Chondrocyte (in vitro differentiated cells): Measurements from ENCODE around the gene WFDC1. TPM values are rescaled to one million over a fixed set of nuclear protein-coding genes. Genes with fewer than 3 reads are reported as not detected.

ENCODE experiments used
- DNase-seq: peaks from one replicate; pipeline ENCODE4 v3.0.0; 2021; ENCODE audit warnings: mixed read lengths, low spot score
- H3K27ac Mint-ChIP-seq: one replicate; pipeline ENCODE4 v1.8.0; 2021; ENCODE audit warnings: mild to moderate bottlenecking, moderate library complexity, mixed read lengths; ENCODE audit not compliant: unreplicated experiment
- H3K27me3 Mint-ChIP-seq: 2 replicates; pipeline ENCODE4 v1.8.0; 2021; ENCODE audit warnings: low read depth, mixed read lengths
- H3K36me3 Mint-ChIP-seq: 2 replicates; pipeline ENCODE4 v1.8.0; 2021; ENCODE audit warnings: low read depth, mixed read lengths
- H3K4me1 Mint-ChIP-seq: 2 replicates; pipeline ENCODE4 v1.8.0; 2021; ENCODE audit warnings: low read depth, mild to moderate bottlenecking, mixed read lengths
- H3K4me3 Mint-ChIP-seq: one replicate; pipeline ENCODE4 v1.8.0; 2021; ENCODE audit warnings: mild to moderate bottlenecking, moderate library complexity, mixed read lengths; ENCODE audit not compliant: unreplicated experiment
- H3K9me3 Mint-ChIP-seq: 2 replicates; pipeline ENCODE4 v1.8.0; 2021; ENCODE audit warnings: low read depth, mixed read lengths
- CTCF ChIP-seq: fragments of 200-600 bp; sonication (generic); IDR thresholded peaks from 2 replicates; pipeline ENCODE4 v1.5.0; 2021; ENCODE audit warnings: antibody characterized with exemption, mild to moderate bottlenecking, moderate library complexity
- total RNA-seq: library from RNA; stranded (reverse); gene quantifications from 3 replicates; pipeline ENCODE4 v1.2.1, GENCODE V29; 2021

WFDC1 gene
- total RNA-seq, 1 donor from 2014 or later, result 5.6 TPM

- TF ChIP-seq CTCF, result no peak
- H3K27ac Mint-ChIP-seq, result no peak overlapping the region
- peaks cover 4% of the 10 kb centered on the region for H3K4me1 Mint-ChIP-seq
- H3K27me3 Mint-ChIP-seq, result peaks cover 48% of the 10 kb centered on the region
- no peak for DNase-seq
- H3K36me3 Mint-ChIP-seq, result no peaks in the 10 kb centered on the region
- H3K4me3 Mint-ChIP-seq, result no peak overlapping the region
- H3K9me3 Mint-ChIP-seq, result no peaks in the 10 kb centered on the region
These were observed 66.9 kb downstream of the WFDC1 start for GRCh38 chr16:84361546-84361945.

- Mint-ChIP-seq H3K27me3 (peaks cover 48% of the 10 kb centered on the region), H3K9me3 (no peaks in the 10 kb centered on the region), H3K36me3 (no peaks in the 10 kb centered on the region), H3K4me3 (no peak overlapping the region), H3K27ac (no peak overlapping the region), H3K4me1 (no peaks in the 10 kb centered on the region)
- DNase-seq, result no peak
- no peak for TF ChIP-seq CTCF
These were observed 67.8 kb downstream of the WFDC1 start for GRCh38 chr16:84362471-84362941.

- H3K27ac Mint-ChIP-seq, result no peak overlapping the region
- H3K9me3 Mint-ChIP-seq, result no peaks in the 10 kb centered on the region
- no peak for TF ChIP-seq CTCF
- no peaks in the 10 kb centered on the region for H3K36me3 Mint-ChIP-seq
- H3K4me1 Mint-ChIP-seq, result peaks cover 4% of the 10 kb centered on the region
- peaks cover 56% of the 10 kb centered on the region for H3K27me3 Mint-ChIP-seq
- no peak for DNase-seq
- H3K4me3 Mint-ChIP-seq, result no peak overlapping the region
These were observed 71.5 kb downstream of the WFDC1 start for GRCh38 chr16:84366208-84366607.

GRCh38 chr16:84367297-84367680, 72.6 kb downstream of the WFDC1 start:
- Mint-ChIP-seq H3K27me3 (peaks cover 64% of the 10 kb centered on the region), H3K4me3 (no peak overlapping the region), H3K36me3 (no peaks in the 10 kb centered on the region), H3K9me3 (no peaks in the 10 kb centered on the region), H3K4me1 (peaks cover 4% of the 10 kb centered on the region), H3K27ac (no peak overlapping the region)
- DNase-seq, result no peak
- no peak for TF ChIP-seq CTCF

- H3K9me3 Mint-ChIP-seq, result no peaks in the 10 kb centered on the region
- H3K27ac Mint-ChIP-seq, result no peak overlapping the region
- H3K36me3 Mint-ChIP-seq, result no peaks in the 10 kb centered on the region
- H3K4me3 Mint-ChIP-seq, result no peak overlapping the region
- TF ChIP-seq CTCF, result no peak
- no peak for DNase-seq
- H3K27me3 Mint-ChIP-seq, result peaks cover 65% of the 10 kb centered on the region
- peaks cover 4% of the 10 kb centered on the region for H3K4me1 Mint-ChIP-seq
These were observed 73.2 kb downstream of the WFDC1 start for GRCh38 chr16:84367750-84368307.
